Measurements from ENCODE around the gene AP1S1. TPM values are rescaled to one million over a fixed set of nuclear protein-coding genes. Genes with fewer than 3 reads are reported as not detected.
"Not testable (repeated sequence)": the region's sequence is repeated elsewhere in the genome, so short reads cannot be mapped to it uniquely, and the experiment has no call there.

Gene AP1S1
- total and polyA plus RNA-seq, 11 donors = 9.9 to 41.8 (median 14.3) TPM

DNA sequence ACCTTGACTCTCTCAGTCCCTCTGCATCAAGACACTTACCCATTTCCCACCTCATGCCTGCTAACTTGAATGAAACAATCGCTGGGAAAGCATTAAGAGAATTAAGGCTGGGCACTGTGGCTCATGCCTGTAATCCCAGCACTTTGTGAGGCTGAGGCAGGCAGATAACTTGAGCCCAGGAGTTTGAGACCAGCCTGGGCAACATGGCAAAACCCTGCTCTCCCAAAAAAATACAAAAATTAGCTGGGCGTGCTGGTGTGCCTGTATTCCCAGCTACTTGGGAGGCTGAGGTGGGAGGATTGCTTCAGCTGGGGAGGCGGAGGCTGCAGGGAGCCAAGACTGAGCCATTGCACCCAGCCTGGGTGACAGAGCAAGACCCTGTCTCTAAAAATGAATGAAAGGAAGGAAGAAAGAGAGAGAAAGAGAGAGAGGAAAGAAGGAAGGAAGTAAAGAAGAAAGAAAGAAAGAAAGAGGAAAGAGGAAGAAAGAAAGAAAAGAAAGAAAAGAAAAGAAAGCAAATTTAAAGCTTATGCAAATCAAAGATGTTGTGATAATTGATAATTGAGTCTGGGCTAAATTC, 26.7 kb upstream of the AP1S1 start:
- H3K27ac ChIP-seq = peak overlapping the region in 10 of 12 donors; percentile 53 to 86 (median 77)
- no peak for TF ChIP-seq POLR2A (IDR thresholded peaks at IDR 0.05)
- no peak for TF ChIP-seq CTCF (IDR thresholded peaks at IDR 0.05)
- H3K9me3 ChIP-seq = no peaks in the 10 kb centered on the region
- DNase-seq (no peak), ATAC-seq (no peak)
- no peaks in the 10 kb centered on the region for H3K27me3 ChIP-seq
- peaks cover 3 to 54% (median 37%) of the 10 kb centered on the region in 12 donors for H3K4me1 ChIP-seq
- H3K4me3 ChIP-seq = peak overlapping the region in 11 of 12 donors; percentile 14 to 58 (median 45)
- WGBS, 4 donors = 73 to 84% (median 81%) methylated on average over 3 of the region's 3 CpGs
- intact Hi-C loops (cut with DNase I) = no loop called here
- H3K36me3 ChIP-seq = peaks cover 0 to 16% (median 6%) of the 10 kb centered on the region in 9 donors

- ATAC-seq (no peak), DNase-seq (no peak)
- TF ChIP-seq POLR2A (IDR thresholded peaks at IDR 0.05) (no peak), CTCF (IDR thresholded peaks at IDR 0.05) (no peak)
- Histone ChIP-seq H3K9me3 (no peaks in the 10 kb centered on the region), H3K4me1 (peaks cover 3 to 52% (median 32%) of the 10 kb centered on the region in 12 donors), H3K27me3 (no peaks in the 10 kb centered on the region), H3K4me3 (peak overlapping the region in 8 of 12 donors; percentile 19 to 58 (median 47)), H3K36me3 (peaks cover 0 to 16% (median 6%) of the 10 kb centered on the region in 9 donors), H3K27ac (peak overlapping the region in 1 of 12 donors; percentile 72)
- intact Hi-C loops (cut with DNase I) = no loop called here
- WGBS, 4 donors = 84 to 91% (median 88%) methylated on average over 11 to 14 of the region's 14 CpGs
Measured at GRCh38 chr7:101128040-101128834, 26.0 kb upstream of the AP1S1 start.

DNA sequence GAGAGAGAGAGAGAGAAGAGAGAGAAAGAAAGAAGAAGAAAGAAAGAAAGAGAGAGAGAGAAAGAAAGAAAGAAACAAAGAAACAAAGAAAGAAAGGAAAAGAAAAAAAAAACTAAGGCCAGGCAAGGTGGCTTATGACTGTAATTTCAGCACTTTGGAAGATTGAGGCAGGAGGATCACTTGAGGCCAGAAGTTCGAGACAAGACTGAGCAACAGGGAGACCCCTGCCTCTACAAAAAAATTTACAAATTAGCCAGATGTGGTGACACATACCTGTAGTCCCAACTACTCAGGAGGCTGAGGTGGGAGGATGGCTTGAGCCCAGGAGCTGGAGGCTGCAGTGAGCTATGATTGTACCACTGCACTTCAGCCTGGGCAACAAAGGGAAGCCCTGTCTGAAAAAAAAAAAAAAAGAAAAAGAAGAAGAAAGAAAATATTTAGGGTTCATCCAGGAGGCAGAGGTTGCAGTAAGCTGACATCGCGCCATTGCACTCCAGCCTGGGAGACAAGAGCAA, 24.6 kb upstream of the AP1S1 start:
- no peak overlapping the region for H3K4me3 ChIP-seq
- H3K36me3 ChIP-seq = peaks cover 0 to 24% (median 6%) of the 10 kb centered on the region in 9 donors
- H3K27ac ChIP-seq = no peak overlapping the region
- H3K27me3 ChIP-seq = no peaks in the 10 kb centered on the region
- TF ChIP-seq CTCF (IDR thresholded peaks at IDR 0.05) (no peak), POLR2A (IDR thresholded peaks at IDR 0.05) (no peak)
- no peaks in the 10 kb centered on the region for H3K9me3 ChIP-seq
- no peak for ATAC-seq
- no peak for DNase-seq
- intact Hi-C loops (cut with DNase I) = loop anchor here in 1 of 10 donors (10.0 kb wide), 1 partner anchor 235 kb away; the partner anchor contains the start of gene ACHE
- WGBS, 4 donors = 95 to 98% (median 96%) methylated on average over 3 of the region's 3 CpGs
- peaks cover 3 to 40% (median 28%) of the 10 kb centered on the region in 12 donors for H3K4me1 ChIP-seq

- DNase-seq, H3K9me3 ChIP-seq, H3K27me3 ChIP-seq, H3K27ac ChIP-seq, ATAC-seq, H3K4me3 ChIP-seq: not testable (repeated sequence)
- Histone ChIP-seq H3K36me3 (peaks cover 0 to 41% (median 11%) of the 10 kb centered on the region in 9 donors), H3K4me1 (peaks cover 0 to 15% (median 5%) of the 10 kb centered on the region in 12 donors)
- intact Hi-C loops (cut with DNase I) = loop anchor here in 1 of 10 donors (10.0 kb wide), 1 partner anchor 238 kb away; the partner anchor contains the start of gene ACHE
- 86 to 95% (median 90%) methylated on average over 18 of the region's 18 CpGs for WGBS, 4 donors
Measured at GRCh38 chr7:101132626-101133600, 21.4 kb upstream of the AP1S1 start.

Measured in heart left ventricle (tissue), 16 donors.